Astrocyte (in vitro differentiated cells and primary cell): Measurements from ENCODE around the gene OSBPL1A. TPM values are rescaled to one million over a fixed set of nuclear protein-coding genes. Genes with fewer than 3 reads are reported as not detected.

Experiments used
- DNase-seq: peaks from one replicate; pipeline ENCODE4 v3.0.0-alpha.2; 2010; ENCODE audit warnings: low read depth
- FAIRE-seq: peaks from 2 replicates; lab custom pipeline; 2011; peaks lifted over from hg19 to GRCh38; lab: Jason Lieb, UNC
- H2AFZ ChIP-seq: 2 replicates; pipeline ENCODE4 v1.6.0; 2012; ENCODE audit warnings: low read depth, low read length, inconsistent platforms
- H3K27ac ChIP-seq: 2 replicates; pipeline ENCODE4 v1.5.1; 2011; ENCODE audit warnings: low read depth, low read length, inconsistent platforms
- H3K27me3 ChIP-seq: 2 replicates; pipeline ENCODE4 v1.6.0; 2011; ENCODE audit warnings: low read length, inconsistent platforms; ENCODE audit not compliant: insufficient read depth
- H3K36me3 ChIP-seq: 2 replicates; pipeline ENCODE4 v1.5.1; 2011; ENCODE audit warnings: low read length, inconsistent platforms; ENCODE audit not compliant: insufficient read depth
- H3K4me1 ChIP-seq: 2 replicates; pipeline ENCODE4 v1.5.1; 2011; ENCODE audit warnings: low read length, inconsistent platforms; ENCODE audit not compliant: insufficient read depth
- H3K4me2 ChIP-seq: 2 replicates; pipeline ENCODE4 v1.6.0; 2012; ENCODE audit warnings: low read length, inconsistent platforms
- H3K4me3 ChIP-seq: 2 replicates; pipeline ENCODE4 v1.5.1; 2011; ENCODE audit warnings: low read depth, mild to moderate bottlenecking, low read length, inconsistent platforms; ENCODE audit not compliant: insufficient read depth
- H3K79me2 ChIP-seq: 2 replicates; pipeline ENCODE4 v1.6.0; 2012; ENCODE audit warnings: mild to moderate bottlenecking, low read length, inconsistent platforms; ENCODE audit not compliant: insufficient read depth
- H3K9ac ChIP-seq: 2 replicates; pipeline ENCODE4 v1.6.0; 2012; ENCODE audit warnings: mild to moderate bottlenecking, low read length, inconsistent platforms
- H3K9me3 ChIP-seq: 2 replicates; pipeline ENCODE4 v1.5.1; 2012; ENCODE audit warnings: low read depth, mild to moderate bottlenecking, low read length, inconsistent platforms; ENCODE audit not compliant: insufficient read depth
- H4K20me1 ChIP-seq: 2 replicates; pipeline ENCODE4 v1.6.0; 2012; ENCODE audit warnings: low read length, inconsistent platforms; ENCODE audit not compliant: insufficient read depth
- H3K27ac Mint-ChIP-seq: one replicate; pipeline ENCODE4 v1.8.0; 2021; ENCODE audit warnings: mild to moderate bottlenecking, mixed read lengths; ENCODE audit not compliant: unreplicated experiment
- H3K27me3 Mint-ChIP-seq: one replicate; pipeline ENCODE4 v1.8.0; 2021; ENCODE audit warnings: low read depth, mixed read lengths; ENCODE audit not compliant: unreplicated experiment
- H3K36me3 Mint-ChIP-seq: one replicate; pipeline ENCODE4 v1.8.0; 2021; ENCODE audit warnings: low read depth, mixed read lengths; ENCODE audit not compliant: unreplicated experiment
- H3K4me1 Mint-ChIP-seq: one replicate; pipeline ENCODE4 v1.8.0; 2021; ENCODE audit warnings: low read depth, mixed read lengths; ENCODE audit not compliant: unreplicated experiment
- H3K4me3 Mint-ChIP-seq: one replicate; pipeline ENCODE4 v1.8.0; 2021; ENCODE audit warnings: mild to moderate bottlenecking, moderate library complexity, mixed read lengths; ENCODE audit not compliant: unreplicated experiment
- H3K9me3 Mint-ChIP-seq: one replicate; pipeline ENCODE4 v1.8.0; 2021; ENCODE audit warnings: mild to moderate bottlenecking, mixed read lengths; ENCODE audit not compliant: unreplicated experiment
- CTCF ChIP-seq: IDR thresholded peaks from 2 replicates; pipeline ENCODE4 v1.5.1; 2011; ENCODE audit warnings: low read depth, mild to moderate bottlenecking, inconsistent platforms, low read length, moderate library complexity; ENCODE audit not compliant: insufficient read depth
- EZH2 ChIP-seq: IDR thresholded peaks from 2 replicates; pipeline ENCODE4 v1.6.1; 2012; ENCODE audit warnings: mild to moderate bottlenecking, low read length, inconsistent platforms; ENCODE audit not compliant: insufficient read depth
- total RNA-seq: library from RNA; stranded (reverse); gene quantifications from 2 replicates; pipeline ENCODE4 v1.2.1, GENCODE V29; 2021

The OSBPL1A gene
- total RNA-seq, 1 donor from 2014 or later, result 27.7 TPM

GRCh38 chr18:24395049-24395795 lies 2.4 kb downstream of the OSBPL1A start:
- TF ChIP-seq EZH2 (no peak), CTCF (no peak)
- Histone ChIP-seq H3K79me2 (peaks cover 5% of the 10 kb centered on the region), H4K20me1 (no peaks in the 10 kb centered on the region), H3K27ac (no peak overlapping the region), H3K27me3 (no peaks in the 10 kb centered on the region), H2AFZ (no peak overlapping the region), H3K4me1 (peaks cover 10% of the 10 kb centered on the region), H3K36me3 (no peaks in the 10 kb centered on the region), H3K4me2 (no peak overlapping the region), H3K9ac (no peak overlapping the region), H3K4me3 (no peak overlapping the region), H3K9me3 (no peaks in the 10 kb centered on the region)
- H3K9me3 Mint-ChIP-seq, result no peaks in the 10 kb centered on the region
- H3K27me3 Mint-ChIP-seq, result no peaks in the 10 kb centered on the region
- no peak for FAIRE-seq
- H3K4me3 Mint-ChIP-seq, result no peak overlapping the region
- H3K27ac Mint-ChIP-seq, result no peak overlapping the region
- no peaks in the 10 kb centered on the region for H3K36me3 Mint-ChIP-seq
- H3K4me1 Mint-ChIP-seq, result peaks cover 10% of the 10 kb centered on the region
- DNase-seq, result no peak

GRCh38 chr18:24388957-24389356 lies 8.7 kb downstream of the OSBPL1A start:
- H3K4me2 ChIP-seq, result no peak overlapping the region
- no peaks in the 10 kb centered on the region for H3K9me3 ChIP-seq
- H3K4me1 ChIP-seq, result no peaks in the 10 kb centered on the region
- no peaks in the 10 kb centered on the region for H3K79me2 ChIP-seq
- H3K4me1 Mint-ChIP-seq, result no peaks in the 10 kb centered on the region
- H3K36me3 ChIP-seq, result no peaks in the 10 kb centered on the region
- H3K4me3 ChIP-seq, result no peak overlapping the region
- H3K4me3 Mint-ChIP-seq, result no peak overlapping the region
- no peak overlapping the region for H3K27ac Mint-ChIP-seq
- no peaks in the 10 kb centered on the region for H3K27me3 ChIP-seq
- DNase-seq, result no peak
- no peak for FAIRE-seq
- no peaks in the 10 kb centered on the region for H3K36me3 Mint-ChIP-seq
- H3K9me3 Mint-ChIP-seq, result peaks cover 2% of the 10 kb centered on the region
- no peak overlapping the region for H3K9ac ChIP-seq
- no peak overlapping the region for H2AFZ ChIP-seq
- no peak overlapping the region for H3K27ac ChIP-seq
- TF ChIP-seq EZH2 (no peak), CTCF (no peak)
- H3K27me3 Mint-ChIP-seq, result no peaks in the 10 kb centered on the region
- H4K20me1 ChIP-seq, result no peaks in the 10 kb centered on the region

- FAIRE-seq, result no peak
- no peaks in the 10 kb centered on the region for H3K79me2 ChIP-seq
- no peak for DNase-seq
- H3K36me3 ChIP-seq, result no peaks in the 10 kb centered on the region
- no peaks in the 10 kb centered on the region for H3K9me3 ChIP-seq
- H3K4me1 ChIP-seq, result no peaks in the 10 kb centered on the region
- no peaks in the 10 kb centered on the region for H4K20me1 ChIP-seq
- H3K4me2 ChIP-seq, result no peak overlapping the region
- TF ChIP-seq EZH2 (no peak), CTCF (no peak)
- H3K27ac Mint-ChIP-seq, result no peak overlapping the region
- no peaks in the 10 kb centered on the region for H3K36me3 Mint-ChIP-seq
- H3K4me1 Mint-ChIP-seq, result no peaks in the 10 kb centered on the region
- H3K4me3 Mint-ChIP-seq, result no peak overlapping the region
- H3K27me3 ChIP-seq, result no peaks in the 10 kb centered on the region
- no peak overlapping the region for H3K9ac ChIP-seq
- H2AFZ ChIP-seq, result no peak overlapping the region
- no peaks in the 10 kb centered on the region for H3K27me3 Mint-ChIP-seq
- no peak overlapping the region for H3K27ac ChIP-seq
- peaks cover 2% of the 10 kb centered on the region for H3K9me3 Mint-ChIP-seq
- H3K4me3 ChIP-seq, result no peak overlapping the region
Observed at GRCh38 chr18:24386681-24387080, 10.9 kb downstream of the OSBPL1A start.
